Ammon's horn (tissue), 1 donor: ENCODE measurements around the gene RNF121.
A peak's percentile ranks its signal among the peaks of the same experiment; 100 is the strongest.

Source experiments
- DNase-seq: peaks from one replicate; pipeline ENCODE4 v3.0.0-alpha.2; 2016; ENCODE audit warnings: low spot score

Gene RNF121

GRCh38 chr11:71935338-71935925, 6.6 kb downstream of the RNF121 start:
- DNase-seq, result no peak

GRCh38 chr11:71936825-71937224, 8.0 kb downstream of the RNF121 start:
- DNase-seq, result no peak

GRCh38 chr11:71937826-71938225, 9.0 kb downstream of the RNF121 start:
- DNase-seq, result peak; percentile 5

GRCh38 chr11:71940561-71941219, 11.8 kb downstream of the RNF121 start:
- DNase-seq, result no peak

- no peak for DNase-seq
Observed at GRCh38 chr11:71946144-71946571, 17.3 kb downstream of the RNF121 start.

- DNase-seq, result no peak
Observed at GRCh38 chr11:71947498-71947897, 18.7 kb downstream of the RNF121 start.

- no peak for DNase-seq
Observed at GRCh38 chr11:71948314-71949027, 19.6 kb downstream of the RNF121 start.

GRCh38 chr11:71949034-71949433, 20.2 kb downstream of the RNF121 start:
- no peak for DNase-seq

- no peak for DNase-seq
Observed at GRCh38 chr11:71951741-71952310, 23.0 kb downstream of the RNF121 start.

- no peak for DNase-seq
Observed at GRCh38 chr11:71955898-71956456, 27.1 kb downstream of the RNF121 start.

- DNase-seq, result no peak
Observed at GRCh38 chr11:71962428-71963038, 33.7 kb downstream of the RNF121 start.

- no peak for DNase-seq
Observed at GRCh38 chr11:71963468-71963867, 34.6 kb downstream of the RNF121 start.

- DNase-seq, result no peak
Observed at GRCh38 chr11:71964641-71965040, 35.8 kb downstream of the RNF121 start.

- no peak for DNase-seq
Observed at GRCh38 chr11:71971680-71972079, 42.8 kb downstream of the RNF121 start.

- no peak for DNase-seq
Observed at GRCh38 chr11:71976551-71976950, 47.7 kb downstream of the RNF121 start.

GRCh38 chr11:71977090-71977489, 48.2 kb downstream of the RNF121 start:
- no peak for DNase-seq

- peak; percentile 76 for DNase-seq
Observed at GRCh38 chr11:71977743-71978418, 49.0 kb downstream of the RNF121 start.

GRCh38 chr11:71979094-71979493, 50.2 kb downstream of the RNF121 start:
- DNase-seq, result no peak

- peak; percentile 49 for DNase-seq
Observed at GRCh38 chr11:71979602-71980001, 50.8 kb downstream of the RNF121 start.

GRCh38 chr11:71986131-71986530, 57.3 kb downstream of the RNF121 start:
- DNase-seq, result no peak

- DNase-seq, result no peak
Observed at GRCh38 chr11:71987521-71987920, 58.7 kb downstream of the RNF121 start.

GRCh38 chr11:71988050-71988449, 59.2 kb downstream of the RNF121 start:
- DNase-seq, result no peak
